Liver (tissue), 9 donors: ENCODE measurements around the gene GNPTG. TPM values are rescaled to one million over a fixed set of nuclear protein-coding genes. Genes with fewer than 3 reads are reported as not detected.

Experiments
- DNase-seq: peaks from one replicate; pipeline ENCODE4 v3.0.0-alpha.2; 2017; ENCODE audit warnings: low spot score
- H3K27ac ChIP-seq, 2 donors: one replicate each; pipeline ENCODE4 v1.7.0; 2013; ENCODE audit warnings: inconsistent platforms in 2 of 2, low read length in 2 of 2, control low read depth in 1 of 2, low read depth in 1 of 2, mild to moderate bottlenecking in 1 of 2
- H3K27me3 ChIP-seq, 4 donors: one replicate each; pipeline versions ENCODE4 v1.6.1 to v1.7.0; 2013; ENCODE audit warnings: low read length in 3 of 4, inconsistent platforms in 1 of 4, mild to moderate bottlenecking in 1 of 4, moderate library complexity in 1 of 4; ENCODE audit not compliant: control insufficient read depth in 4 of 4, insufficient read depth in 4 of 4
- H3K36me3 ChIP-seq, 4 donors: one replicate each; pipeline versions ENCODE4 v1.6.1 to v1.7.0; 2013; ENCODE audit warnings: low read length in 3 of 4, mild to moderate bottlenecking in 3 of 4, low read depth in 1 of 4, moderate library complexity in 1 of 4; ENCODE audit not compliant: control insufficient read depth in 4 of 4, insufficient read depth in 3 of 4
- H3K4me1 ChIP-seq, 4 donors: one replicate each; pipeline versions ENCODE4 v1.6.1 to v1.7.0; 2013; ENCODE audit warnings: low read length in 3 of 4, mild to moderate bottlenecking in 3 of 4, moderate library complexity in 1 of 4; ENCODE audit not compliant: control insufficient read depth in 4 of 4, insufficient read depth in 4 of 4
- H3K4me3 ChIP-seq, 3 donors: one replicate each; pipeline versions ENCODE4 v1.6.1 to v1.7.0; 2013; ENCODE audit warnings: low read length in 3 of 3, control low read depth in 1 of 3, low read depth in 1 of 3, mild to moderate bottlenecking in 1 of 3
- H3K9ac ChIP-seq, 2 donors: one replicate each; pipeline ENCODE4 v1.7.0; 2013; ENCODE audit warnings: low read length in 2 of 2, mild to moderate bottlenecking in 2 of 2, moderate library complexity in 2 of 2, control low read depth in 1 of 2, low read depth in 1 of 2
- H3K9me3 ChIP-seq, 4 donors: one replicate each; pipeline versions ENCODE4 v1.6.1 to v1.7.0; 2013; ENCODE audit warnings: low read length in 3 of 4; ENCODE audit not compliant: control insufficient read depth in 4 of 4
- ATF3 ChIP-seq: IDR thresholded peaks from 2 replicates; pipeline ENCODE4 v1.6.1; 2016; ENCODE audit warnings: antibody characterized with exemption
- CTCF ChIP-seq: fragments of 150-350 bp; IDR thresholded peaks from 2 replicates; pipeline ENCODE4 v1.5.1; 2017; ENCODE audit warnings: improper control_type of control experiment, low read depth, low read length; ENCODE audit not compliant: missing input control
- EGR1 ChIP-seq, 2 donors: IDR thresholded peaks; 2 replicates each; pipeline ENCODE4 v1.6.1; 2016 to 2018; ENCODE audit warnings: antibody characterized with exemption in 2 of 2, low read depth in 2 of 2
- FOXA1 ChIP-seq: IDR thresholded peaks from 2 replicates; pipeline ENCODE4 v1.6.1; 2016; ENCODE audit warnings: antibody characterized with exemption
- FOXA2 ChIP-seq: IDR thresholded peaks from 2 replicates; pipeline ENCODE4 v1.6.1; 2016; ENCODE audit warnings: antibody characterized with exemption
- GABPA ChIP-seq, 2 donors: IDR thresholded peaks in 1 of 2; conservative IDR thresholded peaks in 1 of 2; 2 replicates each; pipeline ENCODE4 v1.6.1; 2016; ENCODE audit warnings: antibody characterized with exemption in 2 of 2, mild to moderate bottlenecking in 1 of 2, moderate library complexity in 1 of 2
- HNF4A ChIP-seq, 2 donors: conservative IDR thresholded peaks; 2 replicates each; pipeline ENCODE4 v1.6.1; 2016; ENCODE audit warnings: antibody characterized with exemption in 2 of 2, mild to moderate bottlenecking in 2 of 2
- HNF4G ChIP-seq: IDR thresholded peaks from 2 replicates; pipeline ENCODE4 v1.6.1; 2016; ENCODE audit warnings: antibody characterized with exemption
- JUND ChIP-seq, 2 donors: IDR thresholded peaks; 2 replicates each; pipeline ENCODE4 v1.6.1; 2016; ENCODE audit warnings: antibody characterized with exemption in 2 of 2
- MAX ChIP-seq: IDR thresholded peaks from 2 replicates; pipeline ENCODE4 v1.6.1; 2016; ENCODE audit warnings: antibody characterized with exemption
- NR2F2 ChIP-seq: IDR thresholded peaks from 2 replicates; pipeline ENCODE4 v1.6.1; 2016; ENCODE audit warnings: antibody characterized with exemption
- RAD21 ChIP-seq, 2 donors: IDR thresholded peaks; 2 replicates each; pipeline ENCODE4 v1.6.1; 2016; ENCODE audit warnings: antibody characterized with exemption in 2 of 2, mild to moderate bottlenecking in 2 of 2
- REST ChIP-seq: IDR thresholded peaks from 2 replicates; pipeline ENCODE4 v1.6.1; 2016; ENCODE audit warnings: antibody characterized with exemption, mild to moderate bottlenecking
- RXRA ChIP-seq, 2 donors: IDR thresholded peaks; 2 replicates each; pipeline ENCODE4 v1.6.1; 2017 to 2018; ENCODE audit warnings: antibody characterized with exemption in 2 of 2, mild to moderate bottlenecking in 1 of 2
- SP1 ChIP-seq: IDR thresholded peaks from 2 replicates; pipeline ENCODE4 v1.6.1; 2018; ENCODE audit warnings: antibody characterized with exemption, mild to moderate bottlenecking
- TAF1 ChIP-seq: conservative IDR thresholded peaks from 2 replicates; pipeline ENCODE4 v1.6.1; 2016; ENCODE audit warnings: antibody characterized with exemption, mild to moderate bottlenecking
- YY1 ChIP-seq: IDR thresholded peaks from 2 replicates; pipeline ENCODE4 v1.6.1; 2016; ENCODE audit warnings: antibody characterized with exemption, mild to moderate bottlenecking
- ZBTB33 ChIP-seq: IDR thresholded peaks from 2 replicates; pipeline ENCODE4 v1.6.1; 2016; ENCODE audit warnings: antibody characterized with exemption
- WGBS: extraction: QIAGEN DNeasy Blood & Tissue Kit; methylation state at CpG from one replicate; pipeline ENCODE4 v1.1.7; 2013; 5-methylcytosine and 5-hydroxymethylcytosine counted together
- polyA plus RNA-seq, 2 donors: library from polyadenylated mRNA; stranded (reverse) in 1 of 2; unstranded in 1 of 2; fragments of 200-250 nt in 1 of 2; fragments of >200 nt in 1 of 2; fragmentation: Nextera tagmentation in 1 of 2; extraction: Ambion mirVana in 1 of 2; gene quantifications; one replicate each; pipeline versions ENCODE4 v1.2.1 to v1.2.3, GENCODE V29; 2013 to 2015
- total RNA-seq, 2 donors: library from RNA; depleted of rRNA; stranded (reverse); fragments of >200 nt; gene quantifications; one replicate each; pipeline ENCODE4 v1.2.3, GENCODE V29; 2014
- donor health status: healthy.
- donor health status: healthy.
- donor health status: healthy.
- donor health status: healthy.
- donor health status: healthy.

Gene GNPTG
- total and polyA plus RNA-seq, 4 donors: 24.4 to 79.6 (median 41.0) TPM

- H3K9me3 ChIP-seq: no peaks in the 10 kb centered on the region
- no peaks in the 10 kb centered on the region for H3K27me3 ChIP-seq
- DNase-seq: no peak
- peaks cover 8 to 43% (median 33%) of the 10 kb centered on the region in 4 donors for H3K4me1 ChIP-seq
- H3K9ac ChIP-seq: no peak overlapping the region
- 84% methylated on average over 14 of the region's 14 CpGs for WGBS
- no peak for TF ChIP-seq RAD21 (IDR thresholded peaks at IDR 0.05)
- TF ChIP-seq YY1: no peak
- no peak for TF ChIP-seq CTCF
- no peak for TF ChIP-seq FOXA2
- no peak for TF ChIP-seq EGR1 (IDR thresholded peaks at IDR 0.05; ENCODE audit: low read depth in 2 of 2)
- no peak for TF ChIP-seq ATF3
- TF ChIP-seq TAF1: no peak
- TF ChIP-seq HNF4A (conservative IDR thresholded peaks at IDR 0.05): no peak
- no peak for TF ChIP-seq RXRA (IDR thresholded peaks at IDR 0.05)
- no peak for TF ChIP-seq JUND (IDR thresholded peaks at IDR 0.05)
- no peak for TF ChIP-seq ZBTB33
- no peak for TF ChIP-seq MAX
- TF ChIP-seq FOXA1: no peak
- no peak for TF ChIP-seq GABPA (IDR thresholded peaks at IDR 0.05 in 1 of 2, conservative IDR thresholded peaks at IDR 0.05 in 1 of 2)
- no peak overlapping the region for H3K27ac ChIP-seq
- H3K36me3 ChIP-seq: peaks cover 3 to 14% (median 6%) of the 10 kb centered on the region in 4 donors
- H3K4me3 ChIP-seq: no peak overlapping the region
Observed at GRCh38 chr16:1348926-1349325, 2.8 kb upstream of the GNPTG start.

- no peak overlapping the region for H3K4me3 ChIP-seq
- H3K36me3 ChIP-seq: peaks cover 3 to 14% (median 6%) of the 10 kb centered on the region in 4 donors
- no peaks in the 10 kb centered on the region for H3K27me3 ChIP-seq
- no peak for DNase-seq
- H3K27ac ChIP-seq: no peak overlapping the region
- WGBS: 91% methylated on average over 16 of the region's 16 CpGs
- peaks cover 6 to 42% (median 33%) of the 10 kb centered on the region in 4 donors for H3K4me1 ChIP-seq
- no peak overlapping the region for H3K9ac ChIP-seq
- no peaks in the 10 kb centered on the region for H3K9me3 ChIP-seq
- no peak for TF ChIP-seq REST
- TF ChIP-seq SP1: no peak
- no peak for TF ChIP-seq HNF4A (conservative IDR thresholded peaks at IDR 0.05)
- no peak for TF ChIP-seq ZBTB33
- TF ChIP-seq ATF3: no peak
- no peak for TF ChIP-seq FOXA2
- no peak for TF ChIP-seq YY1
- no peak for TF ChIP-seq EGR1 (IDR thresholded peaks at IDR 0.05; ENCODE audit: low read depth in 2 of 2)
- TF ChIP-seq NR2F2: no peak
- no peak for TF ChIP-seq CTCF
- no peak for TF ChIP-seq JUND (IDR thresholded peaks at IDR 0.05)
- TF ChIP-seq TAF1: no peak
- TF ChIP-seq RXRA (IDR thresholded peaks at IDR 0.05): no peak
- TF ChIP-seq FOXA1: no peak
- TF ChIP-seq GABPA (IDR thresholded peaks at IDR 0.05 in 1 of 2, conservative IDR thresholded peaks at IDR 0.05 in 1 of 2): no peak
- no peak for TF ChIP-seq HNF4G
Observed at GRCh38 chr16:1349351-1349750, 2.4 kb upstream of the GNPTG start.
